Keratinocyte (primary cell): Measurements from ENCODE around the gene BRD7. TPM values are rescaled to one million over a fixed set of nuclear protein-coding genes. Genes with fewer than 3 reads are reported as not detected.

ENCODE experiments used
- DNase-seq: peaks from one replicate; pipeline ENCODE4 v3.0.0-alpha.2; 2011; ENCODE audit warnings: low read depth, missing footprints, low spot score
- FAIRE-seq: peaks from 2 replicates; lab custom pipeline; 2011; peaks lifted over from hg19 to GRCh38; lab: Jason Lieb, UNC
- H2AFZ ChIP-seq: 2 replicates; pipeline ENCODE4 v1.6.0; 2012; ENCODE audit warnings: low read length, control low read depth, inconsistent platforms; ENCODE audit not compliant: control insufficient read depth
- H3K27ac ChIP-seq: 2 replicates; pipeline ENCODE4 v1.5.1; 2011; ENCODE audit warnings: low read length; ENCODE audit not compliant: control insufficient read depth, insufficient read depth
- H3K27me3 ChIP-seq: 3 replicates; pipeline ENCODE4 v1.6.0; 2011; ENCODE audit warnings: low read length; ENCODE audit not compliant: control insufficient read depth, insufficient read depth; ENCODE audit errors: extremely low read depth
- H3K36me3 ChIP-seq, 2 experiments: 2 replicates in 1 of 2; 3 replicates in 1 of 2; pipeline ENCODE4 v1.5.1; 2011; ENCODE audit warnings: low read length in 2 of 2, mild to moderate bottlenecking in 1 of 2; ENCODE audit not compliant: control insufficient read depth in 2 of 2, insufficient read depth in 2 of 2; ENCODE audit errors: extremely low read depth in 1 of 2
- H3K4me1 ChIP-seq: 3 replicates; pipeline ENCODE4 v1.5.1; 2011; ENCODE audit warnings: low read length; ENCODE audit not compliant: control insufficient read depth, insufficient read depth; ENCODE audit errors: extremely low read depth
- H3K4me2 ChIP-seq: 3 replicates; pipeline ENCODE4 v1.6.0; 2011; ENCODE audit warnings: low read depth, low read length; ENCODE audit not compliant: control insufficient read depth, insufficient read depth; ENCODE audit errors: extremely low read depth
- H3K4me3 ChIP-seq, 3 experiments: fragments of 200-600 bp in 1 of 3; sonication (generic) in 1 of 3; 2 replicates in 2 of 3; 3 replicates in 1 of 3; pipeline ENCODE4 v1.5.1; 2011 to 2016; ENCODE audit warnings: low read length in 3 of 3, mild to moderate bottlenecking in 3 of 3, control low read depth in 2 of 3, inconsistent platforms in 1 of 3, low read depth in 1 of 3, mixed read lengths in 1 of 3, mixed run types in 1 of 3, moderate library complexity in 1 of 3; ENCODE audit not compliant: control insufficient read depth in 2 of 3, insufficient read depth in 2 of 3; ENCODE audit errors: extremely low read depth in 1 of 3
- H3K79me2 ChIP-seq: 2 replicates; pipeline ENCODE4 v1.6.0; 2012; ENCODE audit warnings: low read length; ENCODE audit not compliant: control insufficient read depth, insufficient read depth
- H3K9ac ChIP-seq: 3 replicates; pipeline ENCODE4 v1.6.0; 2011; ENCODE audit warnings: low read length; ENCODE audit not compliant: control insufficient read depth, insufficient read depth; ENCODE audit errors: extremely low read depth
- H3K9me1 ChIP-seq: 3 replicates; pipeline ENCODE4 v1.6.0; 2011; ENCODE audit warnings: low read length; ENCODE audit not compliant: control insufficient read depth, insufficient read depth; ENCODE audit errors: extremely low read depth
- H3K9me3 ChIP-seq: 2 replicates; pipeline ENCODE4 v1.5.1; 2012; ENCODE audit warnings: low read depth, low read length; ENCODE audit not compliant: control insufficient read depth
- H4K20me1 ChIP-seq: 3 replicates; pipeline ENCODE4 v1.6.0; 2011; ENCODE audit warnings: low read length; ENCODE audit not compliant: control insufficient read depth, insufficient read depth; ENCODE audit errors: extremely low read depth
- EZH2 ChIP-seq: IDR thresholded peaks from one replicate; pipeline ENCODE4 v1.6.1; 2012; ENCODE audit warnings: inconsistent platforms, mild to moderate bottlenecking, low read length, moderate library complexity
- dilution Hi-C: fragments of 300-500 bp; cut with MboI; formaldehyde crosslinking; loops from one replicate; pipeline ENCODE4 v1.7.0; 2020; ENCODE audit warnings: low sequenced_read_pairs; ENCODE audit not compliant: extremely low pct_ligation_motif_present
- polyA plus RNA-seq, 5 experiments: library from polyadenylated mRNA; depleted of rRNA in 3 of 5; stranded (reverse) in 3 of 5; stranded (forward) in 1 of 5; unstranded in 1 of 5; fragments of >200 nt; gene quantifications; 1 replicate in 1 of 5; 2 replicates in 3 of 5; 3 replicates in 1 of 5; pipeline versions ENCODE4 v1.2.1 to v1.2.3, GENCODE V29; 2011 to 2012; ENCODE audit warnings: missing spikeins in 2 of 5, low read depth in 1 of 5, low replicate concordance in 1 of 5
- TF ChIP-seq, protein P1 (sequence below), 3 experiments: IDR thresholded peaks in 1 of 3; conservative IDR thresholded peaks in 1 of 3; optimal IDR thresholded peaks in 1 of 3; 2 replicates in 2 of 3; 3 replicates in 1 of 3; pipeline versions ENCODE3 to v1.5.1; 2011; ENCODE audit warnings: low read length in 3 of 3, mild to moderate bottlenecking in 3 of 3, moderate library complexity in 2 of 3, control low read depth in 1 of 3, inconsistent platforms in 1 of 3; ENCODE audit not compliant: insufficient read depth in 2 of 3; ENCODE audit errors: extremely low read depth in 1 of 3

BRD7 gene
- polyA plus RNA-seq, 1 donor (not counting 4 experiments of a cell fraction or from before 2014, with no cell fraction given): 66.6 TPM

DNA sequence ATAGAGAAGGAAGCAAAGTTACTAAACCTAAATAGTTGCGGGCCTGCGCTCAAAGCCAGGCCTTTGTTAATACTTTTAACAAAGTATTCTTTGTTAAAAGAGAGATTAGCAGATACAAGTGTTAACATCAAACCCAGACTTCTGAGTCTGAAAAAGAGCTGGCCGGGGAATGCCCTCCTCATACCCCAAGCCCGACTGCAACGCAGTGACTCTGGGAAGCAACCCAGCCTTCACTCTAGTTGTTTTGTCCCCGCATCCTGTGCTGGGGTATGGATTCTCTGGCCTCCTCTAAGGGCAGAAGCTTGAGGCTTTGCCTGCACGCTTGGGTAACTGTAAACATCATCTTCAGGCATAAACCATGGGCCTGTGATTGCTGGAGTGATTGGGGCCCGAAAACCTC lies 54.1 kb downstream of the BRD7 start:
- H3K27me3 ChIP-seq: no peaks in the 10 kb centered on the region
- H3K9ac ChIP-seq: no peak overlapping the region
- dilution Hi-C loops: no loop called here
- H3K9me3 ChIP-seq: no peaks in the 10 kb centered on the region
- H3K27ac ChIP-seq: no peak overlapping the region
- no peak overlapping the region for H2AFZ ChIP-seq
- H4K20me1 ChIP-seq: no peaks in the 10 kb centered on the region
- no peak overlapping the region for H3K4me3 ChIP-seq
- H3K79me2 ChIP-seq: no peaks in the 10 kb centered on the region
- peaks cover 26 to 30% of the 10 kb centered on the region in 2 experiments for H3K36me3 ChIP-seq
- FAIRE-seq: no peak
- TF ChIP-seq EZH2: no peak
- TF ChIP-seq, protein P1, sequence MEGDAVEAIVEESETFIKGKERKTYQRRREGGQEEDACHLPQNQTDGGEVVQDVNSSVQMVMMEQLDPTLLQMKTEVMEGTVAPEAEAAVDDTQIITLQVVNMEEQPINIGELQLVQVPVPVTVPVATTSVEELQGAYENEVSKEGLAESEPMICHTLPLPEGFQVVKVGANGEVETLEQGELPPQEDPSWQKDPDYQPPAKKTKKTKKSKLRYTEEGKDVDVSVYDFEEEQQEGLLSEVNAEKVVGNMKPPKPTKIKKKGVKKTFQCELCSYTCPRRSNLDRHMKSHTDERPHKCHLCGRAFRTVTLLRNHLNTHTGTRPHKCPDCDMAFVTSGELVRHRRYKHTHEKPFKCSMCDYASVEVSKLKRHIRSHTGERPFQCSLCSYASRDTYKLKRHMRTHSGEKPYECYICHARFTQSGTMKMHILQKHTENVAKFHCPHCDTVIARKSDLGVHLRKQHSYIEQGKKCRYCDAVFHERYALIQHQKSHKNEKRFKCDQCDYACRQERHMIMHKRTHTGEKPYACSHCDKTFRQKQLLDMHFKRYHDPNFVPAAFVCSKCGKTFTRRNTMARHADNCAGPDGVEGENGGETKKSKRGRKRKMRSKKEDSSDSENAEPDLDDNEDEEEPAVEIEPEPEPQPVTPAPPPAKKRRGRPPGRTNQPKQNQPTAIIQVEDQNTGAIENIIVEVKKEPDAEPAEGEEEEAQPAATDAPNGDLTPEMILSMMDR (optimal IDR thresholded peaks at IDR 0.05 in 1 of 3, IDR thresholded peaks at IDR 0.05 in 1 of 3, conservative IDR thresholded peaks at IDR 0.05 in 1 of 3; ENCODE audit: extremely low read depth in 1 of 3, insufficient read depth in 2 of 3, low read length in 3 of 3): no peak
- no peak for DNase-seq
- peaks cover 2% of the 10 kb centered on the region for H3K9me1 ChIP-seq
- H3K4me2 ChIP-seq: no peak overlapping the region
- H3K4me1 ChIP-seq: peaks cover 2% of the 10 kb centered on the region

GRCh38 chr16:50313596-50314478 lies 55.0 kb downstream of the BRD7 start:
- Histone ChIP-seq H3K79me2 (no peaks in the 10 kb centered on the region), H3K27ac (no peak overlapping the region), H4K20me1 (no peaks in the 10 kb centered on the region), H3K27me3 (no peaks in the 10 kb centered on the region), H3K4me1 (peaks cover 6% of the 10 kb centered on the region), H3K36me3 (peaks cover 25 to 26% of the 10 kb centered on the region in 2 experiments), H3K9ac (no peak overlapping the region), H3K4me2 (no peak overlapping the region), H2AFZ (no peak overlapping the region), H3K9me1 (peaks cover 2% of the 10 kb centered on the region), H3K9me3 (no peaks in the 10 kb centered on the region), H3K4me3 (no peak overlapping the region)
- DNase-seq (no peak), FAIRE-seq (no peak)
- no peak for TF ChIP-seq EZH2
- dilution Hi-C loops: no loop called here
